ENCODE results near the gene SFN. TPM values are rescaled to one million over a fixed set of nuclear protein-coding genes. Genes with fewer than 3 reads are reported as not detected.

The SFN gene
- total and polyA plus RNA-seq, 10 donors: 0.27 to 0.80 (median 0.61) TPM; not detected in 3

DNA sequence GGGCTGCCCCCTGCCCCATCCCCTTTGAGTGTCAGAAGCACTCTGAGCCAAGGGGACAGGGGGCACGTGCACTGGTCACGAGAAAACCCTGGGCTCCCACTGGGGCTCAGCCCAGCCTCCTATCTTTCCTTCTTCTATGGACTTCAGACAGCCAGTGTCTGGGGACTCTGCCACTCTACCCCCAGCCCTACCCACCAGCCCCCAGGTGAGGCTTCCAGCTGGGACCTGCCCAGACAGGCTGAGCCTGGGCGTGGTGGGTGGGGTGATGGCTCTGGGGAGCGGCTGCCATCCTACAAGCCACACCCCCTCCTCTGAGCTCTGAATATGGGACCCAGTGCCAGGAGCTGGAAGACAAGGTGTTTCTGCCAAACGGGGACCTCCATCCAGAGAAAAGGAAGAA lies 8.0 kb upstream of the SFN start:
- Histone ChIP-seq H3K36me3 (peaks cover 0 to 87% (median 75%) of the 10 kb centered on the region in 6 donors), H3K9me3 (no peaks in the 10 kb centered on the region), H3K27me3 (replicated peaks in 1 of 7) (no peaks in the 10 kb centered on the region), H3K4me3 (no peak overlapping the region), H3K4me1 (peaks cover 0 to 9% (median 2%) of the 10 kb centered on the region in 6 donors), H3K27ac (no peak overlapping the region)
- intact Hi-C loops (cut with DNase I; ENCODE audit: low total_unique reads): no loop called here
- no peak for TF ChIP-seq POLR2A (IDR thresholded peaks at IDR 0.05)
- TF ChIP-seq, protein P1, sequence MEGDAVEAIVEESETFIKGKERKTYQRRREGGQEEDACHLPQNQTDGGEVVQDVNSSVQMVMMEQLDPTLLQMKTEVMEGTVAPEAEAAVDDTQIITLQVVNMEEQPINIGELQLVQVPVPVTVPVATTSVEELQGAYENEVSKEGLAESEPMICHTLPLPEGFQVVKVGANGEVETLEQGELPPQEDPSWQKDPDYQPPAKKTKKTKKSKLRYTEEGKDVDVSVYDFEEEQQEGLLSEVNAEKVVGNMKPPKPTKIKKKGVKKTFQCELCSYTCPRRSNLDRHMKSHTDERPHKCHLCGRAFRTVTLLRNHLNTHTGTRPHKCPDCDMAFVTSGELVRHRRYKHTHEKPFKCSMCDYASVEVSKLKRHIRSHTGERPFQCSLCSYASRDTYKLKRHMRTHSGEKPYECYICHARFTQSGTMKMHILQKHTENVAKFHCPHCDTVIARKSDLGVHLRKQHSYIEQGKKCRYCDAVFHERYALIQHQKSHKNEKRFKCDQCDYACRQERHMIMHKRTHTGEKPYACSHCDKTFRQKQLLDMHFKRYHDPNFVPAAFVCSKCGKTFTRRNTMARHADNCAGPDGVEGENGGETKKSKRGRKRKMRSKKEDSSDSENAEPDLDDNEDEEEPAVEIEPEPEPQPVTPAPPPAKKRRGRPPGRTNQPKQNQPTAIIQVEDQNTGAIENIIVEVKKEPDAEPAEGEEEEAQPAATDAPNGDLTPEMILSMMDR (IDR thresholded peaks at IDR 0.05 in 8 of 11, conservative IDR thresholded peaks at IDR 0.05 in 3 of 11): no peak
- TF ChIP-seq POLR2AphosphoS5 (IDR thresholded peaks at IDR 0.05): no peak
- DNase-seq: no peak
- 89 to 95% (median 92%) methylated on average over 5 of the region's 5 CpGs for WGBS, 5 donors

DNA sequence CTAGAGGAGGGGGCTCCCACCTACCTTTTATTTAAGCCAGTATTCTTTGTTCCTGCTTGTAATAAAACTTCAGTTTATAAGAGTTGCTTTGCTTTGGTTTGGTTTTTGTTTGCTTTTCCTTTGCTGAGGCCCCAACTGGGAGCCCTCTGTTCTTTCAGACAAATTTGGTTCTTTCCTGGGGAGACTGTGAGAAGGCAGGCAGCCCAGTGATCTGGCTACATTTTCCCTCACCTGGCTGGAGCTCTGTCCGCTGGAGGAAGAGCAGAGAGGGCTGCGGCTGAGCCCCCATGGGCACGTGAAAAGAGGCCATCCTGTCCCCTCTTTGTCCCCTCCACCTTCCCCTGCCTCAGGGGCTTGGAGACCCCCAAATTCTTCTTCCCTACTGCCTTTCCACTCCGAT lies 7.3 kb upstream of the SFN start:
- H3K9me3 ChIP-seq: no peaks in the 10 kb centered on the region
- WGBS, 5 donors: 91 to 100% (median 95%) methylated on average over 4 of the region's 4 CpGs
- TF ChIP-seq POLR2A (IDR thresholded peaks at IDR 0.05): no peak
- TF ChIP-seq POLR2AphosphoS5 (IDR thresholded peaks at IDR 0.05): no peak
- TF ChIP-seq, protein P1 (IDR thresholded peaks at IDR 0.05 in 8 of 11, conservative IDR thresholded peaks at IDR 0.05 in 3 of 11): no peak
- intact Hi-C loops (cut with DNase I; ENCODE audit: low total_unique reads): no loop called here
- H3K27ac ChIP-seq: no peak overlapping the region
- H3K36me3 ChIP-seq: peaks cover 0 to 80% (median 67%) of the 10 kb centered on the region in 6 donors
- DNase-seq: no peak
- H3K4me3 ChIP-seq: no peak overlapping the region
- H3K4me1 ChIP-seq: peaks cover 0 to 9% (median 2%) of the 10 kb centered on the region in 6 donors
- H3K27me3 ChIP-seq (replicated peaks in 1 of 7): no peaks in the 10 kb centered on the region

DNA sequence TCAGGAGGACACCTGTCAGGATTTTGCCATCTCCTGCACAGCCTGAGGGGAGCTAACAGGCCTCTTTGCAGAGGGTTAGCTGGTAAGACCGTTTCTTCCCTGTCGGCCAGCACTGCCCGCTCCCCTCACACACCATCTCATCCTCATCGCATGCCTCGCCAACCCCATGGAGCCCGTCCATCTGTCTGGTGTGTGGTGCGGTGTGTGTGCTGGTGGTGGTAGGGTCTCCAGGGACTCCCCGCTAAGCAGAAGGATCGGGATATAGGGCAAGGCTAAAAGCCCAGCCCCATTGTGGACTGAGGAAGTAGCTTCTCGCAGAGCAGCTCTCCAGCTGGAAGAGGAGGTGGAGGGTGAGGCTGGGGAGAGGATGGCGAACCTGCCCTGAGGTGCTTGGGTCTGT lies 6.8 kb upstream of the SFN start:
- intact Hi-C loops (cut with DNase I; ENCODE audit: low total_unique reads): no loop called here
- Histone ChIP-seq H3K4me1 (peaks cover 0 to 9% (median 2%) of the 10 kb centered on the region in 6 donors), H3K4me3 (no peak overlapping the region), H3K36me3 (peaks cover 0 to 74% (median 62%) of the 10 kb centered on the region in 6 donors), H3K27me3 (replicated peaks in 1 of 7) (no peaks in the 10 kb centered on the region), H3K9me3 (no peaks in the 10 kb centered on the region), H3K27ac (no peak overlapping the region)
- 94 to 95% (median 94%) methylated on average over 11 of the region's 11 CpGs for WGBS, 5 donors
- TF ChIP-seq, protein P1 (IDR thresholded peaks at IDR 0.05 in 8 of 11, conservative IDR thresholded peaks at IDR 0.05 in 3 of 11): no peak
- TF ChIP-seq POLR2AphosphoS5 (IDR thresholded peaks at IDR 0.05): peak in 2 of 3 donors; percentile 10 to 28
- no peak for DNase-seq

DNA sequence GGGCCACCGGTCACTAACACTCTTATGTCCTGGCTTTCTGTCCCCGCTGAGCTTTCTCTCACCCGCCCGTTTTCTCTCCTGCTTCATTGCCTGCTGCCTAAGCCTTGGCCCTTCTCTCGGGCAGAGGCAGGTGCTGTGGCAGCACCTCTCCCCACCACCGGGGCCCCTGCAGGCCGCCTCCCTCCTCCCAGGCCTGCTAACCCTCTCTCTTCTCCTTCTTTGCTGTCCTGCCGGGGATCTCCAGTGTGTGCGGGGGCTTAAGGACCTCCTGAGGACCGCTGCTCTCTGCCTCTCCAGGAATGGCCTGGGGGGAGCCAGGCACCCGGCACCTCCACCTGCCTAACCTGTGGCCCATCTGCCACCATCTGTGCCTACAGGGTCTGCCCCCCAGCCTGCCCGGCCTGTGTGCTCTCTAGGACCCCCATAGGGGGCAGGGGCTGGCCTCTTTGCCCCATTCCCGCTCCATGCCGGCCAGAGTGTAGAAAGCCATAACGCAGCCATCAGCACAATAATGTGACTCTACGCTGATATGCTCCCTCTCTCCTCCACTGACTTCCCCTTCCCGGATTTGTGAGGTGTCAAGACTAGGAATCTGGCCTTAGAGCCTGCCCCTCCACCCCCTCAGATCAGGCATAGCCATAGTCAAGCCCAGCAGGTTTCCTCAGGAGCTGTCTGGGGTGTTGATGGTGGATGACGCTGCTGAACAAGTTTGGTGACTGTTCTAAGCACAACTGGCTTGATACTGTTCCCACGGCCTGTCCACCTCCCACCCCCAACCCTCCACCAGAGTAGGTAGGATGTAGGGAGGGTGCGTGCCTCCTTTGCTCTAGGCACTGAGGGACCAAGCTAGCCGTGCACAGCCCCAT lies 6.1 kb upstream of the SFN start:
- WGBS, 5 donors: 86 to 91% (median 90%) methylated on average over 21 of the region's 21 CpGs
- H3K9me3 ChIP-seq: no peaks in the 10 kb centered on the region
- H3K27ac ChIP-seq: no peak overlapping the region
- no peak for DNase-seq
- peaks cover 0 to 68% (median 55%) of the 10 kb centered on the region in 6 donors for H3K36me3 ChIP-seq
- H3K4me3 ChIP-seq: no peak overlapping the region
- peaks cover 0 to 9% (median 2%) of the 10 kb centered on the region in 6 donors for H3K4me1 ChIP-seq
- H3K27me3 ChIP-seq (replicated peaks in 1 of 7): no peaks in the 10 kb centered on the region
- TF ChIP-seq POLR2AphosphoS5 (IDR thresholded peaks at IDR 0.05) (peak in 1 of 3 donors; percentile 23), POLR2A (IDR thresholded peaks at IDR 0.05) (no peak)
- TF ChIP-seq, protein P1 (IDR thresholded peaks at IDR 0.05 in 8 of 11, conservative IDR thresholded peaks at IDR 0.05 in 3 of 11): no peak
- intact Hi-C loops (cut with DNase I; ENCODE audit: low total_unique reads): no loop called here
